Adrenal gland (tissue), 5 donors: ENCODE results near the gene TMCC3.

Source experiments
- POLR2A ChIP-seq, 2 donors: fragments of 450-650 bp; IDR thresholded peaks; one replicate each; pipeline ENCODE4 v1.6.1; 2017; ENCODE audit warnings: antibody characterized with exemption in 2 of 2, mild to moderate bottlenecking in 2 of 2, moderate library complexity in 1 of 2
- TF ChIP-seq, protein P1 (sequence below), 6 experiments: fragments of 450-650 bp in 4 of 6; fragments of 200-600 bp in 2 of 6; sonication (generic) in 1 of 6; IDR thresholded peaks; 1 replicate in 5 of 6; 2 replicates in 1 of 6; pipeline versions ENCODE4 v1.5.1 to v1.8.0; 2016 to 2021; ENCODE audit warnings: antibody characterized with exemption in 6 of 6, mild to moderate bottlenecking in 2 of 6, moderate library complexity in 1 of 6
- donor health status: DM: no; HTN: no; CAD: no.

DNA sequence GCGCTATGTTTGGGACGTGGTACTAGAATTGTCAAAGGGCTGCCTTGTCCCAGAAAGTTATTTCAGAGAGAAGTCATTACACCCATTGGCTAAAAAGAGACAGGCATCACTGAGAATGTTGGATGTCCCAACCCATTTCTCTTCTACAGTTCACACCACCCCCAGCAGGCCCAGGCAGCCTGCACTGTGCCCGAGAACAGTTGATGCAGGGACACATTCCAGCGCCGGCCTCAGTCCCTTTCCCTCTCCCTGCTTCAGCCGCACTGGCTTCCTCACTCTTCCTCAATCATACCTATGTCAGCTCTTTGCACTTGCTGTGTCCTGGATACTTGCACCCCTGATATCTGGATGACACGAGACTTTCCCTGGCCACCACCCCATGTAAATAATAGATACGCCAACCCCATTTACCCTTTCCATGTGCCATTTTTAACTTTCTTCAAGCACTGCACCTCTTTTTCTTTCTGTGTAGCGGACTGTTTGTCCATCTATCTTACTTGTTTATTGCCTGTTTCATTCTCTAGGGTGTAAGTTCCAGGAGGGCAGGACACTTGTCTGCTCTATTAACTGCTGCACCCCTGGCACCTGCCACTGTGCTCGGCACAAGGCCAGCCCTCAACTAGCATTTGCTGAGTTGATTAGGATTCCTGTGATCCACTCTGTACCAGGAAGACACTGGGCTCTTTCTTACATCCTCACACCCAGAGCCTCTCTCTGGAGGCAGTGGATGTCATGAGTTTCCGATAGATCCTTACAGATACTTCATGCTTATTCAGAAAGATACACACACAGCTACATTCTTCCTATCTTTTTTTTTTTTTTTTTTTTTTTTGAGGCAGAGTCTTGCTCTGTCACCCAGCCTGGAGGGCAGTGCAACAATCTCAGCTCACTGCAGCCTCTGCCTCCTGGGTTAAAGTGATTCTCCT is 114.1 kb downstream of the TMCC3 start:
- TF ChIP-seq, protein P1, sequence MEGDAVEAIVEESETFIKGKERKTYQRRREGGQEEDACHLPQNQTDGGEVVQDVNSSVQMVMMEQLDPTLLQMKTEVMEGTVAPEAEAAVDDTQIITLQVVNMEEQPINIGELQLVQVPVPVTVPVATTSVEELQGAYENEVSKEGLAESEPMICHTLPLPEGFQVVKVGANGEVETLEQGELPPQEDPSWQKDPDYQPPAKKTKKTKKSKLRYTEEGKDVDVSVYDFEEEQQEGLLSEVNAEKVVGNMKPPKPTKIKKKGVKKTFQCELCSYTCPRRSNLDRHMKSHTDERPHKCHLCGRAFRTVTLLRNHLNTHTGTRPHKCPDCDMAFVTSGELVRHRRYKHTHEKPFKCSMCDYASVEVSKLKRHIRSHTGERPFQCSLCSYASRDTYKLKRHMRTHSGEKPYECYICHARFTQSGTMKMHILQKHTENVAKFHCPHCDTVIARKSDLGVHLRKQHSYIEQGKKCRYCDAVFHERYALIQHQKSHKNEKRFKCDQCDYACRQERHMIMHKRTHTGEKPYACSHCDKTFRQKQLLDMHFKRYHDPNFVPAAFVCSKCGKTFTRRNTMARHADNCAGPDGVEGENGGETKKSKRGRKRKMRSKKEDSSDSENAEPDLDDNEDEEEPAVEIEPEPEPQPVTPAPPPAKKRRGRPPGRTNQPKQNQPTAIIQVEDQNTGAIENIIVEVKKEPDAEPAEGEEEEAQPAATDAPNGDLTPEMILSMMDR (IDR thresholded peaks at IDR 0.05) = no peak
- no peak for TF ChIP-seq POLR2A (IDR thresholded peaks at IDR 0.05)
